Retinal pigment epithelial cell (primary cell): ENCODE data around the gene RPTOR.
A peak's percentile ranks its signal among the peaks of the same experiment; 100 is the strongest.

Source experiments
- DNase-seq: peaks from one replicate; pipeline ENCODE4 v3.0.0-alpha.2; 2010; ENCODE audit warnings: low read depth
- H3K4me3 ChIP-seq: 2 replicates; pipeline ENCODE4 v1.5.1; 2011; ENCODE audit warnings: mild to moderate bottlenecking, low read length, control low read depth, moderate library complexity
- TF ChIP-seq, protein P1 (sequence below): conservative IDR thresholded peaks from 2 replicates; pipeline ENCODE4 v1.5.1; 2011; ENCODE audit warnings: low read depth, low read length, control low read depth, inconsistent platforms

The RPTOR gene

DNA sequence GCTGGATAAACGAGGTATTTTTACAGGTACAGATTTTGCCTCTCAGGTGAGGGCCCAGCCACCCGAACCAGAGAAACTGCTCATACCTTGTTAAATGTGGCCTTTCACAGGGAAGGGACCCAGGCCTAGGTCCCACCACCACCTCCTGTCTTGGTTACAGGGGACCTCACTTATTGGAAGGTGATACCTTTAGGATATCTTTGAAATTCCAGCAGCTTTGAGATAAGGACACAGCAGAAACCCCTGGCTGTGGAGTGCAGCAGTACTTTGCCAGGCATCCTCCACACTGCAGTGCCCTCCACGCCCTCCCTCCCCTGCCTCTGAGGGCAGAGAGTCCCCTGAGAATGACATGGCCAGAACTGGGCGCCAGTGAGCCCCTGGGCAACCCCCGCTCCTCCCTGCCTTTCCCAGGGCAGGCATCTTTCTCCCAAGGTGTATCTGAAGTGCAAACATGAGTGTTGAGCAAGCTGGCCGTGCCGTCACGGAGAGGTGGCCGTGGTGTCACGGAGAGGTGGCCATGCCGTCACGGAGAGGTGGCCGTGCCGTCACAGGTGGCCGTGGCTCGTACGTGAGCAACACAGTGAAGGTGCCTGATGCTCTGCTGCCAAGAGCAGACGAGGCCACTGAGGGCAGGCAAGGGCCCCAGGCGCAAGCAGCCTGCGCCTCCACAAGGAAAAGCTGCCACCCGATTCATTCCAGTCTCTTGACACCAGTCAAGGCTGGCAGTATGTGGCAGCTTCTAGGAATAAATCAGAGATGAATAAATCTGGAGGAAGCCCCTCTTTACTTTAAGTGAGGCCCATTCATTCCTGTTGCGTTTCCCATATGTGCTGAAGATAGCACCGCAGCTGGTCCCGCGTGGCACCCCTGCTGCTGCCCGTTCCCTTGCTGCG lies 312.5 kb downstream of the RPTOR start:
- TF ChIP-seq, protein P1, sequence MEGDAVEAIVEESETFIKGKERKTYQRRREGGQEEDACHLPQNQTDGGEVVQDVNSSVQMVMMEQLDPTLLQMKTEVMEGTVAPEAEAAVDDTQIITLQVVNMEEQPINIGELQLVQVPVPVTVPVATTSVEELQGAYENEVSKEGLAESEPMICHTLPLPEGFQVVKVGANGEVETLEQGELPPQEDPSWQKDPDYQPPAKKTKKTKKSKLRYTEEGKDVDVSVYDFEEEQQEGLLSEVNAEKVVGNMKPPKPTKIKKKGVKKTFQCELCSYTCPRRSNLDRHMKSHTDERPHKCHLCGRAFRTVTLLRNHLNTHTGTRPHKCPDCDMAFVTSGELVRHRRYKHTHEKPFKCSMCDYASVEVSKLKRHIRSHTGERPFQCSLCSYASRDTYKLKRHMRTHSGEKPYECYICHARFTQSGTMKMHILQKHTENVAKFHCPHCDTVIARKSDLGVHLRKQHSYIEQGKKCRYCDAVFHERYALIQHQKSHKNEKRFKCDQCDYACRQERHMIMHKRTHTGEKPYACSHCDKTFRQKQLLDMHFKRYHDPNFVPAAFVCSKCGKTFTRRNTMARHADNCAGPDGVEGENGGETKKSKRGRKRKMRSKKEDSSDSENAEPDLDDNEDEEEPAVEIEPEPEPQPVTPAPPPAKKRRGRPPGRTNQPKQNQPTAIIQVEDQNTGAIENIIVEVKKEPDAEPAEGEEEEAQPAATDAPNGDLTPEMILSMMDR, result no peak
- no peak overlapping the region for H3K4me3 ChIP-seq

GRCh38 chr17:80857756-80858171 lies 313.1 kb downstream of the RPTOR start:
- DNase-seq, result no peak
- no peak overlapping the region for H3K4me3 ChIP-seq
- TF ChIP-seq, protein P1, result no peak

More for the DNA sequence above, 312.5 kb downstream of the RPTOR start:
- DNase-seq, result no peak

DNA sequence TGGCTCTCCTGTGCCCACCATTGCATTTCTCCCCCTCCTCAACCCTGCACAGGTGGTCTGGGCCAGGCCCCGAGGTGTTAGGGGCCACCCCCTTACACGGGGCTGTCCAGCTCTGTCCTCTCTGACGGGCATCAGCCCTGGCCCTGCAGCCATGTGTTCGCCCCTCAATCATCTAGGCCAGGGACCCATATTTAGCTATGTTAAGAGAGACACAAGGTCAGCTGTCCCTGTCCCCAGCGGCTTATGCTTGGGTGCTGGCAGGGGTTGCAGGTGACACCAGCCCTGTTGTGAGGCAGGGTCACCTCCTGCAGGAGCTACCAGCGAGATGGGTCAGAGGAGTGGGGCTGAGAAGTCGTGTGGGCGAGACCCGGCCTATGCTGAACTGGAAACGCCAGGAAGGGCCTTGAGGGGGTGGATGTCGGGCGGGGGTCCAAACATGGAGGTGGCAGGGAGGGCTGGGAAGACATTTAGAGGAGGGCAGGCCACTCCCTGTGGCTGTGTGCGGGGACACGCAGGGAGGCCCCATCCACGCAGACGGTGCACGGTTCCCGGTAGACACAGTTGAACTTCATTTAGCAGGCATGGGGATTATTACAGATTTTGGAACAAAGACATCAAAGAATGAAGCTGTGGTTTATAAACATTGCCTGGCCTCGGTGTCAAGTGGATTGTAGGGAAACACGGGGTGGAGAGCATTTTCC lies 313.8 kb downstream of the RPTOR start:
- TF ChIP-seq, protein P1, result no peak
- no peak overlapping the region for H3K4me3 ChIP-seq
- no peak for DNase-seq

DNA sequence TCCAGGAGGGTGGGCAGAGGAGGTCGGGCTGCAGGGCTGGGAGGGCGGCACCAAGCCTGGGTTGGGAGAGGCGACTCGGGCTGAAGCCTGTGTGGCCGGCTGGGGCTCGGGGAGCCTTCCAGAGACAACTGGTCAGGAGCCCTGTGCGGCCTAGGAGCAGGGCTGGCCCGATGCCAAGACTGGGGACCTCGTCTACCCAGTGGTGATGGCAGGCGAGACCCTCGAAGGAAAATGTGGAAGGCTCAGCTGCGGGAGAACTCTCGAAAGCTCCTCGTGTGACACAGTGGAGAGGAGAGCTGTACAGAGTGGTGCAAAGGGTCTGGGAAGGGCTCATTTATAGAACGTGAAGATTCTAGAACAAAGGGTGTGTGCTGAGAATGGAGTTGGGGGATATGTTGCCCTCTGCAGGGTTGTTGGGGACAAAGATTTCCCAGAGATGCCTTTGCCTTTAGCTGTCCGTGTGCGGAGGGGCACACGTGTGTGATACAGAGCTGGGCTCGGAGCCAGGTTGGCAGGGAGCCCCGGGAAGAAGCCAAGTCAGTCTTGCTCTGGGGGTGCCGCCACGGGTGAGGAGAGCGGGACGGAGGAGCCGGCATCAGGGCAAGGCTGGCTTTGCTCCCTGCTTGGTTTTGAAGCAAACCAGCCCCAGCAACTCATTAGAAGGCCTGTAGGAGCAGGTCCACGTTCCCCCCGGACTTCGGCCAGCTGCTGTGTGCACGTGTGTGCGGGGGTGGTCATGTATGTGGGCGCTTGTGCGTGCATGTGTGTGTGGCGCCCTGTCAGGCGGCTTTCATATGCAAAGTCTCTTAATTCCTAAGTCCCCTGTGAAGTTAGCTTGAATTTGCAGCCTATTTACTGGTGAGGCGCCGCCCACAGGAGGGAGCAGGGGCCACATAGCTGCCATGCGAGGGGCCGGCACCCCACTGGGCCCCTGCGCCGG lies 314.6 kb downstream of the RPTOR start:
- peak; percentile 77 for DNase-seq
- no peak overlapping the region for H3K4me3 ChIP-seq
- TF ChIP-seq, protein P1, result peak; percentile 46

- TF ChIP-seq, protein P1, result no peak
- no peak for DNase-seq
- H3K4me3 ChIP-seq, result no peak overlapping the region
Measured at GRCh38 chr17:80860101-80860671, 315.5 kb downstream of the RPTOR start.

- DNase-seq, result no peak
Measured at GRCh38 chr17:80860703-80861417, 316.2 kb downstream of the RPTOR start.

More at GRCh38 chr17:80860703-80861417, 316.2 kb downstream of the RPTOR start:
- H3K4me3 ChIP-seq, result no peak overlapping the region
- TF ChIP-seq, protein P1, result no peak
